Inflammatory macrophage treated with lipopolysaccharide for 4 hours (primary cell): ENCODE measurements around the gene QRFP.

Experiments
- DNase-seq: peaks from one replicate; pipeline ENCODE4 v3.0.0-alpha.2; 2020

Gene QRFP

GRCh38 chr9:130888146-130888885, 8.3 kb downstream of the QRFP start:
- no peak for DNase-seq

DNA sequence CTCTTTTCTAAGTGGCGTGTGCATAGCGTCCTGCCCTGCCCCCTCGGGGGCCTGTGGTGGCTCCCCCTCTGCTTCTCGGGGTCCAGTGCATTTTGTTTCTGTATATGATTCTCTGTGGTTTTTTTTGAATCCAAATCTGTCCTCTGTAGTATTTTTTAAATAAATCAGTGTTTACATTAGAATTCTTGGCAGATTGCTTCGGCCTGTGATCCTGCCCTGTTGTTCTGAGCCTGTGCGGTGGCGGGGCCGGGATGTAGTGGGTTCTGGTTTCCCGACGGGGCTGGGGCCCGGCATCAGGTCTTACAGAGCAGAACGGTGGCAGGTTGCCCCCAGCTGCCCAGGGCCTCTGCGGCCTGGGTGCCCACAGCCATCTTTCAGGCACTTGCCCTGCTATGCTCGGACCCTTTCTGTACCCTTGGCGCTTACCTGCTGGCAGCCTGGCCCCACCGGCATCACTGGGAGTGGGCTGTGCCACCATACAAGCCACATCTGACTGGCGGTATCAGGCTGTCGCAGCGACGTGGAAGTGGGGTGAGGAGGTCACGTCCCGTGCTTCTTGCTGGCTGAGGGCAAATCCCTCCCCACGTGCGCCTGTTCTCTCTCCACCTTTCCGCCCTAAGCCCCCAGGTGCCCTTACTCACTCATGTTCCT, 9.0 kb downstream of the QRFP start:
- no peak for DNase-seq

DNA sequence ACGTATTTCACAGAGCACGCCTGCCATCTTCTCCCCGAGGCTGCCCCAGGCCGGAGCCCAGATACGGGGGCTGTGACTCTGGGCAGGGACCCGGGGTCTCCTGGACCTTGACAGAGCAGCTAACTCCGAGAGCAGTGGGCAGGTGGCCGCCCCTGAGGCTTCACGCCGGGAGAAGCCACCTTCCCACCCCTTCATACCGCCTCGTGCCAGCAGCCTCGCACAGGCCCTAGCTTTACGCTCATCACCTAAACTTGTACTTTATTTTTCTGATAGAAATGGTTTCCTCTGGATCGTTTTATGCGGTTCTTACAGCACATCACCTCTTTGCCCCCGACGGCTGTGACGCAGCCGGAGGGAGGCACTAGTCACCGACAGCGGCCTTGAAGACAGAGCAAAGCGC, 9.6 kb downstream of the QRFP start:
- no peak for DNase-seq

- no peak for DNase-seq
Measured at GRCh38 chr9:130885484-130886375, 10.9 kb downstream of the QRFP start.

DNA sequence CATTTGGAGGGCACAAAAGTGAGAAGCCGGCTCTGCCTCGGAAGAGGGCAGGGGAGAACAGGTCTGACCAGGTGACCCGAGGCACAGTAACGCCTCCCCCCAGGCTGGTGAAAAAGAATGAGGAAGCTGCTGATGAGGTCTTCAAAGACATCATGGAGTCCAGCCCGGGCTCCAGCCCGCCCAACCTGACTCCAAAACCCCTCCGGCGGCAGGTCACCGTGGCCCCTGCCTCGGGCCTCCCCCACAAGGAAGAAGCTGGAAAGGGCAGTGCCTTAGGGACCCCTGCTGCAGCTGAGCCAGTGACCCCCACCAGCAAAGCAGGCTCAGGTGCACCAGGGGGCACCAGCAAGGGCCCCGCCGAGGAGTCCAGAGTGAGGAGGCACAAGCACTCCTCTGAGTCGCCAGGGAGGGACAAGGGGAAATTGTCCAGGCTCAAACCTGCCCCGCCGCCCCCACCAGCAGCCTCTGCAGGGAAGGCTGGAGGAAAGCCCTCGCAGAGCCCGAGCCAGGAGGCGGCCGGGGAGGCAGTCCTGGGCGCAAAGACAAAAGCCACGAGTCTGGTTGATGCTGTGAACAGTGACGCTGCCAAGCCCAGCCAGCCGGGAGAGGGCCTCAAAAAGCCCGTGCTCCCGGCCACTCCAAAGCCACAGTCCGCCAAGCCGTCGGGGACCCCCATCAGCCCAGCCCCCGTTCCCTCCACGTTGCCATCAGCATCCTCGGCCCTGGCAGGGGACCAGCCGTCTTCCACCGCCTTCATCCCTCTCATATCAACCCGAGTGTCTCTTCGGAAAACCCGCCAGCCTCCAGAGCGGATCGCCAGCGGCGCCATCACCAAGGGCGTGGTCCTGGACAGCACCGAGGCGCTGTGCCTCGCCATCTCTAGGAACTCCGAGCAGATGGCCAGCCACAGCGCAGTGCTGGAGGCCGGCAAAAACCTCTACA, 11.8 kb downstream of the QRFP start:
- DNase-seq: no peak

DNA sequence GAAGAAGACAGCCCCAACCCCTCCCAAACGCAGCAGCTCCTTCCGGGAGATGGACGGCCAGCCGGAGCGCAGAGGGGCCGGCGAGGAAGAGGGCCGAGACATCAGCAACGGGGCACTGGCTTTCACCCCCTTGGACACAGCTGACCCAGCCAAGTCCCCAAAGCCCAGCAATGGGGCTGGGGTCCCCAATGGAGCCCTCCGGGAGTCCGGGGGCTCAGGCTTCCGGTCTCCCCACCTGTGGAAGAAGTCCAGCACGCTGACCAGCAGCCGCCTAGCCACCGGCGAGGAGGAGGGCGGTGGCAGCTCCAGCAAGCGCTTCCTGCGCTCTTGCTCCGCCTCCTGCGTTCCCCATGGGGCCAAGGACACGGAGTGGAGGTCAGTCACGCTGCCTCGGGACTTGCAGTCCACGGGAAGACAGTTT, 12.5 kb downstream of the QRFP start:
- no peak for DNase-seq

GRCh38 chr9:130883479-130883878, 13.1 kb downstream of the QRFP start:
- DNase-seq: no peak

DNA sequence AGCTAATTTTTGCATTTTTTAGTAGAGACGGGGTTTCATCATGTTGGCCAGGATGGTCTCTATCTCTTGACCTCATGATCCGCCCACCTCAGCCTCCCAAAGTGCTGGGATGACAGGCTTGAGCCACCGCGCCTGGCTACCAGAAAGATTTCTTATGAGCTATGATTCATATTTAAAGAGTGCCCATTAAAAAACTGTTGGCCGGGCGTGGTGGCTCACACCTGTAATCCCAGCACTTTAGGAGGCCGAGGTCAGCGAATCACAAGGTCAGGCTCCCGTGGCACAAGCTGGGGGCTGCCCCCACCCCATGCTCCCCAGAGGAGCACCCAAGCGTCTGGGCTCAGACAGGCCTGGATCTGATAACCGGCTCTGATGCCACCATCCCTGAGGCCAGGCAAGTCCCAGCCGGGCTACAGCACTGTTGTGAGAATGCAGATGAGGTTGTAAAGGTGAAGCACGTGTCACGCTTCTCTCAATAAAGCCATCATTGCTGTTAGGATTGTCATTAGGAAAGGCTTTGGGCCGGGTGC, 13.9 kb downstream of the QRFP start:
- no peak for DNase-seq

GRCh38 chr9:130881516-130881915, 15.1 kb downstream of the QRFP start:
- DNase-seq: no peak

- no peak for DNase-seq
Measured at GRCh38 chr9:130880599-130881220, 15.9 kb downstream of the QRFP start.

- no peak for DNase-seq
Measured at GRCh38 chr9:130879863-130880411, 16.7 kb downstream of the QRFP start.

GRCh38 chr9:130878295-130878694, 18.3 kb downstream of the QRFP start:
- no peak for DNase-seq

- no peak for DNase-seq
Measured at GRCh38 chr9:130877300-130877699, 19.3 kb downstream of the QRFP start.

- DNase-seq: no peak
Measured at GRCh38 chr9:130874783-130875182, 21.8 kb downstream of the QRFP start.

DNA sequence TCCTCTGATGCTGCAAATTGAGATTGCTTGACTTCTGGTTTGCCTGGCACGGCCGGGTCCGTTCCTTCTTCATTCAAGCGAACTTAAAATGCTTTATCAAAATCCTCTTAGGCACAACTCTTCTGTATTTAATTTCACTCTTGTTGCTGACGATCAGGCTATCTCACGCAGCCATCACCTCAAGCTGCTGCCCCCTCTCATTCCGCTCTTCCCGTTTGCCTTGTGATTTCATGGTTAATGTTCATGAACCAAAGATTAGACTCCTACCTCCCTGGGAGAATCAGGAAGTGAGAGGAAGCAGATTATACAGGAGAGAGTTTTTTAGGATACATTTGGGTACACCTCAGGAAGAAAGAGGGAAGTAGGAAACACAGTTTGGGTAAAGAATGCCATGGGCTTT, 22.6 kb downstream of the QRFP start:
- no peak for DNase-seq

- no peak for DNase-seq
Measured at GRCh38 chr9:130872912-130873503, 23.6 kb downstream of the QRFP start.

DNA sequence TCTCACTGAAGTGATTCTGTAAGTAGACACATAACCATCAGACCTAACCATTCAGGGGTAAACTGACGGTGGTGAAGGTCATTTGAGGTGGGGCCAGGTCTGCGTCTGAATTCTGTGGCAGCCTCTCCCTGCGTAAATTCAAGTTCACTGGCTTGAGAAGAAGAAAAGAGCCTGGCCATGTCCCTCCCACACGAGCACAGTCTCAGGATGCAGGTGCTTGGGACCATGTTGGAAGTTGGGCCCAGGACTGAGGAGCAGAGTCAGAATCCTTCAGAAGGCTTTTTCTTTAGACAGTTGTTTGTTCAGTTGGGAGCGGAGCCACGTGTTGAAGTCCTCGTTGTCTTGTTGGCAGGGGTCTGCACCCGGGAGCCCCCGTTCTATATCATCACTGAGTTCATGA, 24.1 kb downstream of the QRFP start:
- no peak for DNase-seq

- DNase-seq: no peak
Measured at GRCh38 chr9:130872093-130872492, 24.5 kb downstream of the QRFP start.

GRCh38 chr9:130871395-130872062, 25.1 kb downstream of the QRFP start:
- DNase-seq: no peak
